NCI-H1417 treated with DMSO at 0.1 percent for 48 hours (cell line): ENCODE data around the gene CLSTN1.
"Not testable (repeated sequence)": the region's sequence is repeated elsewhere in the genome, so short reads cannot be mapped to it uniquely, and the experiment has no call there.

Experiments
- DNase-seq: peaks from one replicate; lab custom pipeline; 2025; lab: John Stamatoyannopoulos, UW

The CLSTN1 gene

GRCh38 chr1:9825093-9826074, 1.6 kb upstream of the CLSTN1 start:
- DNase-seq = no peak

DNA sequence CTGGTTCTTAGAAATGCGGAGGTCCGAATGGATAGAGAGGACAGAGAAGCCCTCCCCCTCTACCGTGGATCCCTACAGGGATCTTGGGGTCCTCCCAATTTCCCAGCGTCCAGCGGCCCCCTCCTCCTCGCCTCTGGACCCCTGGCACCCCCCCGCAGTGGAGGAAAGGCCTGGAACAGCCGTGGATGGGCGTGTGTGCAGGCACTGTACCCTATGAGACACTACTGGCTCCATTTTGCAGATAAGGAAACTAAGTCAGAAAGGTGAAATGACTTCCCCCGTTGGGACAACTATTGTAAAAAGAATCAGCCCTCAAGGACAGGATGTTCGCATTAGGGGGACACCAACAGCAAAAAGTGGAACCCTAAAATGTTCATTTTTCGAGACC, 931 bp upstream of the CLSTN1 start:
- no peak for DNase-seq

GRCh38 chr1:9823693-9823942, 147 bp downstream of the CLSTN1 start:
- no peak for DNase-seq

GRCh38 chr1:9822897-9823692, 670 bp downstream of the CLSTN1 start:
- no peak for DNase-seq

DNA sequence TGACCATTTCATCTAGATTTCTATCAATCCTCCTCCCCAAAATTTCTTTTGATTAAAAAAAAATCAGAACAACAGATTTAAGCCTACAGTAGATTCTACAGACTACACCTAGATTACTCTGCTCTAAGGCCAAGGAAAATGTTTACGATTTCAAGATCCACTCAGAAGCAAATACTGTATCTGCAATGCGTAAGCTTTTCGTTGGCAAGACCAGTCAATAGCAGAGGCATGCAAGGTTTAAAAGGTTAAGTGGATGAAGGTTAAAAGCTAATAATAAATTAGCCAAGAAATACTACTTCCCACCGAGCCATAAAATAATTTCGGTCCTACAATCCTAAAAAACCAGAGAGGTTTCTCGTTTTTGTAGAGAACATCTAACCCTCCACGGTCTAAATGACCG, 1.3 kb downstream of the CLSTN1 start:
- DNase-seq = no peak

DNA sequence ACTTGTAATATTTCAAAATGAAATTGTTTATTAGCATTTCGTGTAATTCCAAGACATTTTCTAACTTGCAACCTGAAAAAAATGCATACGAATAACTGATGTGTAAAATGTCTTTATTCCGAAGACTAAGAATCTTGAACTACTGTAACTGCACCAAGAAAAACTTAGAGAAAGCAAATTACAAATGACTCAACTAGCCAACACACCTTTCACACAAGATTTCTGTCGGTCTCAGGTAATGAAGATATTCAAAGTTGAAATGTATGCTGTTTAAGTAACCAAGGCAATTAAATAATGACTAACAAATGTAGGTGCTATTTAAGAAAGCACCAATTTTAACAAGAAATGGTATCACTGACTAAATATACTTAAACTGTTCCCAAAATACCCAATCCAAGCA, 2.1 kb downstream of the CLSTN1 start:
- no peak for DNase-seq

DNA sequence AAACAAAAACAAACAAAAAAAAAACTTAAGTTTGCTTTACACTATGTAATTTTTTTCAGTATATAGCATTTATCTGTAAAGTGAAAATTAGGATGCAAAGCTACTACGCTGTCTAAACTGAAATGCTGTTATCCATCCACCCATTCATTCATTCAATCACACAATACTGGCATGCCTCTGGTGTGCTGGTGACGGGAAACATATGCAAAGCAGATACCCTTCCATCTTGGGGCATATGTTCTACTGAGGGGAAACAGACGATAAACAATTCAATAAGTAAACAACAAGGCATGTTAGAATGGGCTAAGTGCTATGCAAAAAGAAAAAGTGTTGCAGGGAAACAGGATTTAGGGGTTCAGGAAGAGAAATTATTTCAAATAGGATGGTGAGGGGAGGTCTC, 3.2 kb downstream of the CLSTN1 start:
- DNase-seq = no peak

DNA sequence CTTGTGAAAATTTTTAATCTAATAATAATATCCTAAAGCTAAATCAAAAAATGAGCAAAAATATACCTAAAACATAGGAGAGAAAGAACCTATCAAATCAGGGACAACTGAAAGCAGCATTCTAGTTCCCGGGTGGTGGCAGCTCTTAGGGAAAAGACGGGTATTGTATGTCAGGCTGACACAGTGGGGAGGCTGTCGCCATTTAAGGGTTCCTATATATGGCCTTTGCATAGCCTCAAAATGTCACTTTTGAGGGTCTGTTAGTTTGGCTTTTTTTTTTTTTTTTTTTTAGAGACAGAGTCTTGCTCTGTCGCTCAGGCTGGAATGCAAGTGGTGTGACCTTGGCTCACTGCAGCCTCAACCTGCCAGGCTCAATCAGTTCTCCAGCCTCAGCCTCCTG, 6.0 kb downstream of the CLSTN1 start:
- DNase-seq = no peak

DNA sequence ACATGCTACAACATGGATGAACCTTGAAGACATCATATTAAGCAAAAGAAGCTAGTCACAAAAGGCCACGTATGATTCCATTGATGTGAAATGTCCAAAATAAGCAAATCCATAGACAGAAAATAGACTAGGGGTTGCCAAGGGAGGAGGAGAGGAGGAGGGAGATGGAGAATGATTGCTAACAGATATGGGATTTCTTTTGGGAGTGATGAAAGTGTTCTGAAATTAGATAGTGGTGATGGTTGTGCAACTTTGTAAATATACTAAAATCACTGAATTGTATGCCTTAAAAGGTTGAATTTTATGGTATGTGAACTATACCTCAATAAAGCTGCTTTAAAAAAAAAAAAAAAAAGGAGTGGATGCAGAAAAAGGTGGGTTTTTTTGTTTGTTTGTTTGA, 7.6 kb downstream of the CLSTN1 start:
- DNase-seq = no peak

DNA sequence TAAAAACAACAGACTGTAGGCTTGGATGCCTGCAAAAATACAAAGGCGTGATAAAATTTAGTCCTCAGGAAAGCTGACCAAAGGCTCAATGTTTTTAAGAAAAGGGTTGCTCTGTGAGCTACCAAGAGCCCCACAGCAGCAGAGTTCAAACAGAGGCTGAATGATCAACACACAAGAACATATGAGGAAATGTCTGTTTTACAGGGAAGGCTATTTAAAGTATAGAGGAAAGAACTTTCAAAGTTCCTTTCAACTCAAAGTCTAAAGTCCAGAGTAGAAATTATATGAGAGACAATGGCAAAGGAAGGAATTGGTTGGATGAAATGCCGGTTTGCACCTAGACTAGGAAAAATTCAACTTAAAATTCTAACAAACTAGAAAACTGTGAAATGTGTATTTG, 8.6 kb downstream of the CLSTN1 start:
- no peak for DNase-seq

GRCh38 chr1:9814619-9815018, 9.1 kb downstream of the CLSTN1 start:
- no peak for DNase-seq

GRCh38 chr1:9811239-9811966, 12.4 kb downstream of the CLSTN1 start:
- no peak for DNase-seq

DNA sequence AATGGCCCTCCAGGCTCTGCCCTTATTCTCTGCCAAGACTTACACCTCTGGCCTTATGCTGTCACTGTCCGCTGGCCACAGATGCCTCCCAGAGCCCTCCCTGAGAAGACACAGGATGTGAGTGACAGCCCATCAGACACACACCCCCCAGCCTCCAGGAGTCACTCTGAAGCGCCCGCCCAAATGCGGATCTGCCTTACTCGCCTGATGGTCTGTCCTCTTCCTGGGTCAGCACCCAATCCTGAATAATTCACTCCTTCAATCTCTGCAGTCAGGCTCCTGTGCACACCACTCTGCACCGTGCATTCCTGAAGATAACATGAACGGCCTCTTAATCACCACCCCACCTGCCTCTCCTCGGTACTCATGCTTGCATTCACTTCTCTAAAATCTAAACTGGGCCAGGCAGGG, 14.7 kb downstream of the CLSTN1 start:
- no peak for DNase-seq

DNA sequence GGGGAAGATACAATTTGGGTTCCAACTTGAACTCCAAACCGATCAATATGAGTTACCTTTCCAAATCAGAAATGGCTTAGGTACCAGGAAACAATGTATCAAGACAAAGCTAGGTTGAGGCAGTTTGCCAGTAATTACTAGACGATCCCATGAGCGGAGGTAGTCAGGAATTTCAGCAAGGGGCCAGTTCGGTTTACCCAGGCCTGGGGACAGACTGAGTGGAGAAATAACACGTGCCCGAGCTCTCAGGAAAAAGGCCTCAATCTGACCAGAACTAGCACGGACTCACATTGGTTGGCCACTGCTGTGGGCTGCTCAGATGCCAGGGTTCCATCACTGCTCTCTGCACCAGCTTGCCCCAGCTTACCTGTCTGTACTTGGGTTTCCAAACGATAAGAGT, 15.3 kb downstream of the CLSTN1 start:
- DNase-seq = no peak

DNA sequence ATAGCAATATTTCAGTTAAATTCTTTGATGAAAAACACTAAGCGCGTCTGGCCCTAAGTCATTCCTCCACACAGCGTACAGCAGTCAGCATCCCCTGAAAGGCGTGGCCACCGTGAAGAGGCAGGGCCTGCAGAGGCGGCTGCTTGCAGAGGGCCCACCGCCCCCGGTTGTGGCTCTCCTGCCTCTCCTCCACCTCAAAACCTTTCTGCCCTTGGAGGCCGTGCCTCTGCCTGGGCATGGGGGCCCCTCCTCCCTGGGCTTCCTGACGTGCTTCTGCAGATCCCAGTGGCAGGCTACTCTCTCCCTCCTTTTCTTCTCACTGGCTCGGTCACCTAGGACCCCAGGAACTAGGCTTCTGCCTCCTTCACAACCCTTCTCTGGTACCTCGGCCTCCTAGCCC, 16.2 kb downstream of the CLSTN1 start:
- DNase-seq = no peak

DNA sequence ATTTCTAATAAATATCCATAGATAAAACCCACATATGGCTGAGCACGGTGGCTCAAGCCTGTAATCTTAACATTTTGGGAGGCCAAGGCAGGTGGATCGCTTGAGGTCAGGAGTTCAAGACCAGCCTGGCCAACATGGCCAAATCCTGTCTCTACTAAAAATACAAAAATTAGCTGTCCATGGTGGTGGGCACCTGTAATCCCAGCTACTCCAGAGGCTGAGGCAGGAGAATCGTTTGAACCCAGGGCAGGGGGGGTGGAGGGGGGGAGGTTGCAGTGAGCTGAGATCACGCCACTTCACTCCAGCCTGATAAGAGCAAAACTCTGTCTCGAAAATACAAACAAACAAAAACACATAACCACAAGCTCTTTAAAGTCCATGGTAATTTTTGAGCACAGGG, 17.8 kb downstream of the CLSTN1 start:
- DNase-seq = not testable (repeated sequence)

DNA sequence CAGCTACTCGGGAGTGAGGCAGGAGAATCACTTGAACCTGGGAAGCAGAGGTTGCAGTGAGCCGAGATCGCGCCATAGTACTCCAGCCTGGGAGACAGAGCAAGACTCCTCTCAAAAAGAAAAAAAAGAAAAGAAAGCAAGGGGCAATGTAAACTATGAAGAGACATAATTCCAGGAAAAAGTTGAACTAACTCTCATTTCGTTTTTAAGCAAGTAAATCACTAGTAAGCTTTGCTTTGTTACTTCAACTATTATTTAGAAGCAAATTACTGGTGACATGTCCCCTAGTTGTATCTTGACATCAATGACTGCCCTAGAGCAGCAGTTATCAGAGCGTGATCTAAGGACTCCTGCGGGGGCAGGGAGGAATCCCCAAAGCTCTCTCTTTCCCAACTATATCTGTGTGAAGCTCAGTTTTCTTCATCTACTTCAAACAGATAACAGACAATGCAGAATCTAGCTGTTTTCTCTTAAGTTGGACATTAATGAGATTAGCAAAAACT, 18.7 kb downstream of the CLSTN1 start:
- DNase-seq = no peak

DNA sequence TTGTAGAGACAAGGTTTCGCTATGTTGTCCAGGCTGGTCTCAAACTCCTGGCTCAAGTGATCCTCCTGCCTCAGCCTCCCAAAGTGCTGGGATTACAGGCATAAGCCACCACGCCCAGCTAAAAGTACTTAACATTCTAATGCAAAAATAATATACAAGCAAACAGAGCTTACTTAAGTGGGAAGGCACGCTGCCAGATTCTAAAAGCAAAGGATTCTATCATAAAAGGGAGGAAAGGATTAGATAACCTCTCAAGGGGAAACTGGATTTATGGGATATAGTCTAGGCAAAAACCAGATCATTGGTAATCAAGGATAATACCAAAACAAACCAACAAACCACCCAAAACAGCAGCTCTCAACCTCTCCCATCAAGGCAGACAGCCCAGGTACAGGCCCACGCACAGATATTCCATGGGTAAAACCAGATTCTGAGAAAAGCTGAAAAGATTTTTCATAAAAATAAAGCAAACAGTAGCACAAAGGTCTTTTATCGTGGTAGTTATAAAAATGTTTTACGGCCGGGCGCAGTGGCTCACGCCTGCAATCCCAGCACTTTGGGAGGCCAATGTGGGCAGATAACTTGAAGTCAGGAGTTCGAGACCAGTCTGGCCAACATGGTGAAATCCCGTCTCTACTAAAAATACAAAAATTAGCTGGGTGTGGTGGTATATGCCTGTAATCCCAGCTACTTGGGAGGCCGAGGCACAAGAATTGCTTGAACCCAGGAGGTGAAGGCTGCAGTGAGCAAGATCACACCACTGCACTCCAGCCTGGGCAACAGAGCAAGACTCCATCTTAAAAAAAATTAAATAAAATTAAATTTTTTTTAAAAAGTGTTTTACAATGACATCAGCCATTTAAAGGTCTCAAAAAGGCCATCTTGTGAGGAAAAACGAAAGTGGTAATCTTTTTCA, 20.5 kb downstream of the CLSTN1 start:
- not testable (repeated sequence) for DNase-seq

- no peak for DNase-seq
Measured at GRCh38 chr1:9801909-9802308, 21.9 kb downstream of the CLSTN1 start.

DNA sequence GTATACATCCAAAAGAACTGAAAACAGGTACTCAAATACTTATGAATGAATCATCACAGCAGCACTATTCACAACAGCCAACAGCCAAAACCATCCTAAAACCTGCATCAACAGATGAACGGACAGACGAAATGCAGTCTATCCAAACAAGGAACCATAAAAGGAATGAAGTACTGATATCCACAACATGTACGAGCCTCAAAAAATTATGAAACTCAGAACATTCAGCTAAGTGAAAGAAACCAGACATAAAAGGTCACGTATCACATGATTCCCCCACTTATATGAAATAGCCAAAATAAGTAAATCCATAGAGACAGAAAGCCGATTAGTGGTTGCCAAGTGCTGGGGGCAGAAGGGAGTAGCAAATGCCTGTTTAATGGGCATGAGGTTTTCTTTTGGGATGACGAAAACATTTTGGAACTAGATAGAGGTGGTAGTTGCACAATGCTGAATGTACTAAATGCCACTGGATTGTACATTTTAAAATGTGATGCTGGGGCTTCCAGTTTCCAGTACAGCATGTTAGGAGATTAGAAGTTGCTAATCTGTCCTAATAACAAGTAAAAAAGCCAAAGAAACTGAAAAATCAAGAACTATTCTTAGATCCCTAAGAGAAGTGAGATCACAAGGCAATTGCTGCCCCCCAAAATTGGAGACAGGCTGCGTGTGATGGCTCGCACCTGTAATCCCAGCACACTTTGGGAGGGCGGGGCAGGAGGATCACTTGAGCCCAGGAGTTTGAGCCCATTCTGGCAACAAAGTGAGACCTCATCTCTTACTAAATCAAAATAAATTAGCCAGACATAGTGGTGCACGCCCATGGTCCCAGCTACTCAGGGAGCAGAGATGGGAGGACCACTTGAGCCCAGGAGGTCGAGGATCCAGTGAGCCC, 25.3 kb downstream of the CLSTN1 start:
- DNase-seq = no peak
